Measurements from ENCODE around the gene GALNT16. TPM values are rescaled to one million over a fixed set of nuclear protein-coding genes. Genes with fewer than 3 reads are reported as not detected.

GALNT16 gene
- total RNA-seq, 1 donor from 2014 or later = 36.7 TPM

DNA sequence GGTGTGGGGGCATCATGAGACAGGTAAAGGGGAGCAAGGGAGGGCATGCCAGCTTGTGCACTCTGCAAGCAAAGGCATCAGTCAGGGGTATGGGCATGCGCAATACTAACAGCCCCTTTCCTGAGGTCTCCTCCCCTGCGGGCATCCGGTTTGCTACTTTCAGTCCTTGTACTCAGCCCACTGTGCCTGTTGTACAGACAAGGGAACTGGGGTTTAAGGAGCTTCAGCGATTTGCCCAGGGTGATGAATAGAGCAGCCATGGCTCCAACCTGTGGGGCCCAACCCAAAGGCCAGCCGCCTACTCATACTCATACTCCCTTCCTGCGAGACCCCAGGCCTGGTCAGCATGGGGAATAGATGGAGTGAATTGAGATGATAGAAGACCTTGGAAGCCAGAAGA lies 66.7 kb downstream of the GALNT16 start:
- Mint-ChIP-seq H3K4me1 (ENCODE audit: low read depth) (peaks cover under 1% of the 10 kb centered on the region), H3K36me3 (ENCODE audit: low read depth) (peaks cover 17% of the 10 kb centered on the region), H3K27me3 (ENCODE audit: low read depth) (no peaks in the 10 kb centered on the region), H3K9me3 (ENCODE audit: low read depth) (no peaks in the 10 kb centered on the region), H3K27ac (ENCODE audit: unreplicated experiment) (no peak overlapping the region), H3K4me3 (ENCODE audit: unreplicated experiment) (no peak overlapping the region)
- no peak for DNase-seq (ENCODE audit: low spot score)
- TF ChIP-seq CTCF (IDR thresholded peaks at IDR 0.05) = no peak

DNA sequence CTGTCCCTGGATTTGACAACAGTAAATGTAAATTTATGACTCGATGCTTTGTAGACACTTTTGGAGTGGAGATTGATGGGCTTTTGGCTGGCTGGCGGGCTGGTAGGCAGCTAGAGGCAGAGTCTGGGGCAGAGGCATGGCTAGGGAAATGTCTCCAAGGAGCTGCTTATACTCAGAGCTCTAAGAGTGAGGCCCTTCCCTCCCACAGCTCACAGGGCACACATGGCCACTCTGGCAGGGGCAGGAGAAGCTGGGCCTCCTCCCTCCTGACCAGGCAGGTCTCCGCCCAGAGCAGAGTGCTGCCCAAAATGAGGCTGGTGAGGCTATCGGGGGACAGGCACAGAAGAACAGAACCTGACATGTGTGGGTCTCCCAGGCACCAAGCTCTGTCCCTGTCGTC lies 67.5 kb downstream of the GALNT16 start:
- peak; percentile 72 for DNase-seq (ENCODE audit: low spot score)
- TF ChIP-seq CTCF (IDR thresholded peaks at IDR 0.05) = no peak
- Mint-ChIP-seq H3K4me3 (ENCODE audit: unreplicated experiment) (no peak overlapping the region), H3K36me3 (ENCODE audit: low read depth) (peaks cover 20% of the 10 kb centered on the region), H3K4me1 (ENCODE audit: low read depth) (no peaks in the 10 kb centered on the region), H3K9me3 (ENCODE audit: low read depth) (no peaks in the 10 kb centered on the region), H3K27ac (ENCODE audit: unreplicated experiment) (no peak overlapping the region), H3K27me3 (ENCODE audit: low read depth) (no peaks in the 10 kb centered on the region)

GRCh38 chr14:69328317-69328716 lies 68.4 kb downstream of the GALNT16 start:
- no peak overlapping the region for H3K4me3 Mint-ChIP-seq (ENCODE audit: unreplicated experiment)
- no peaks in the 10 kb centered on the region for H3K4me1 Mint-ChIP-seq (ENCODE audit: low read depth)
- H3K27me3 Mint-ChIP-seq (ENCODE audit: low read depth) = no peaks in the 10 kb centered on the region
- H3K36me3 Mint-ChIP-seq (ENCODE audit: low read depth) = peaks cover 23% of the 10 kb centered on the region
- DNase-seq (ENCODE audit: low spot score) = peak; percentile 62
- H3K9me3 Mint-ChIP-seq (ENCODE audit: low read depth) = no peaks in the 10 kb centered on the region
- H3K27ac Mint-ChIP-seq (ENCODE audit: unreplicated experiment) = no peak overlapping the region
- TF ChIP-seq CTCF (IDR thresholded peaks at IDR 0.05) = no peak

DNA sequence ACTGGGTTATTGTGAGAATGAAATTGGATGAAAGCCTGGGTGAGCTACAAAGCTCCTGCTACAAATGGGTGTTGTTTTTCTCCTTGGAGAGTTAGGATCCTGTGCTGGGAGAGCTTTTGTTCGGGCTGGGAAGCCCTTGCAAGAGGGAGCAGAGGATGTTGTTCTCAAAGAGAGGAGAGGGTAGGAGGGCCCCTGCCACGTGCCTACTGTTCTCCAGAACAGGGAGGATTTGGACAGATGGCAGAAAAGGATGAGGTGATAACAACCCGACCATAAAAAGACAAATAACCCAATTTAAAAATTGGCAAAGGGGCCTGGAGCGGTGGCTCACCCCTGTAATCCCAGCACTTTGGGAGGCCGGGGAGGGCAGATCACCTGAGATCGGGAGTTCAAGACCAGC lies 68.8 kb downstream of the GALNT16 start:
- Mint-ChIP-seq H3K4me3 (ENCODE audit: unreplicated experiment) (no peak overlapping the region), H3K36me3 (ENCODE audit: low read depth) (peaks cover 26% of the 10 kb centered on the region), H3K9me3 (ENCODE audit: low read depth) (no peaks in the 10 kb centered on the region), H3K4me1 (ENCODE audit: low read depth) (no peaks in the 10 kb centered on the region), H3K27ac (ENCODE audit: unreplicated experiment) (no peak overlapping the region), H3K27me3 (ENCODE audit: low read depth) (no peaks in the 10 kb centered on the region)
- peak; percentile 25 for DNase-seq (ENCODE audit: low spot score)
- TF ChIP-seq CTCF (IDR thresholded peaks at IDR 0.05) = no peak

DNA sequence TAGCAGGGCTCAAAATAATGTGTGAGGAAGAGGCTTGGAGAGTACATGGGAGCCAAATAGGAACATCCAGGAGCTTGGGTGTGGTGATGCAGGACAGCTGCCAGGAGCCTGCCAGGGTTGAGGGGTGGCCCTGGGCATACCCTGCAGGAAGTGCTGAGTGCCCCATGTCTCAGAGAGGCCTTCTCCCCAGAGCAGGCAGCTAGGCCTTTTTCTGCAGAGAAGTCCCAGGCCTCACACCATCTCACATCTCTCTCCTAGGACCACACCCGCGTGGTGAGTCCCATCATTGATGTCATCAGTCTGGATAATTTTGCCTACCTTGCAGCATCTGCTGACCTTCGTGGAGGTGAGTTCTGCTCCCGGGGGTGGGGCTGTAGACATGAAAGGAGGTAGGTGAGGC lies 71.2 kb downstream of the GALNT16 start:
- Mint-ChIP-seq H3K36me3 (ENCODE audit: low read depth) (peaks cover 22% of the 10 kb centered on the region), H3K9me3 (ENCODE audit: low read depth) (no peaks in the 10 kb centered on the region)

More for the DNA sequence above, 71.2 kb downstream of the GALNT16 start:
- Mint-ChIP-seq H3K27ac (ENCODE audit: unreplicated experiment) (no peak overlapping the region), H3K4me3 (ENCODE audit: unreplicated experiment) (no peak overlapping the region), H3K4me1 (ENCODE audit: low read depth) (peaks cover 12% of the 10 kb centered on the region), H3K27me3 (ENCODE audit: low read depth) (no peaks in the 10 kb centered on the region)
- peak; percentile 37 for DNase-seq (ENCODE audit: low spot score)
- TF ChIP-seq CTCF (IDR thresholded peaks at IDR 0.05) = no peak

All from chondrocyte (in vitro differentiated cells).